Left ventricle myocardium inferior (tissue), 1 donor: ENCODE measurements around the gene PDE11A. TPM values are rescaled to one million over a fixed set of nuclear protein-coding genes. Genes with fewer than 3 reads are reported as not detected.

Experiments used
- DNase-seq: peaks from one replicate; pipeline ENCODE4 v3.0.0-alpha.2; 2020
- H3K27ac ChIP-seq: fragments of 200-600 bp; replicated peaks from 2 replicates; pipeline ENCODE4 v1.8.0; 2021
- H3K27me3 ChIP-seq: fragments of 200-600 bp; 2 replicates; pipeline ENCODE4 v1.8.0; 2021; ENCODE audit warnings: low read depth
- H3K36me3 ChIP-seq: fragments of 200-600 bp; 2 replicates; pipeline ENCODE4 v1.8.0; 2021
- H3K4me1 ChIP-seq: fragments of 200-600 bp; 2 replicates; pipeline ENCODE4 v1.8.0; 2021
- H3K4me3 ChIP-seq: fragments of 200-600 bp; 2 replicates; pipeline ENCODE4 v1.8.0; 2021; ENCODE audit warnings: mild to moderate bottlenecking, moderate library complexity
- H3K9me3 ChIP-seq: fragments of 200-600 bp; replicated peaks from 2 replicates; pipeline ENCODE4 v1.8.0; 2021
- CTCF ChIP-seq: fragments of 200-600 bp; IDR thresholded peaks from 2 replicates; pipeline ENCODE4 v1.8.0; 2021; ENCODE audit warnings: antibody characterized with exemption, mild to moderate bottlenecking, borderline replicate concordance
- intact Hi-C: fragments of 100-400 bp; cut with micrococcal nuclease; formaldehyde crosslinking; loops from one replicate; pipeline ENCODE4 v1.11.0; 2022
- total RNA-seq: library from RNA; stranded (reverse); fragmentation: NEBNext Ultra II Directional; extraction: Animal tissue kit (Norgen Biotek cat#: 25700); gene quantifications from one replicate; pipeline ENCODE4 v1.2.1, GENCODE V29; 2021
- donor health status: DM: no; HTN: yes; CAD: no; lungs with severe emphysema.

PDE11A gene
- total RNA-seq, 1 donor from 2014 or later = 2.5 TPM

GRCh38 chr2:177748360-177748759 is 324.2 kb downstream of the PDE11A start:
- intact Hi-C loops = no loop called here
- no peaks in the 10 kb centered on the region for H3K27me3 ChIP-seq
- no peak for DNase-seq
- no peak for TF ChIP-seq CTCF
- peaks cover 31% of the 10 kb centered on the region for H3K4me1 ChIP-seq
- H3K9me3 ChIP-seq = no peaks in the 10 kb centered on the region
- no peak overlapping the region for H3K27ac ChIP-seq
- H3K4me3 ChIP-seq = no peak overlapping the region
- no peaks in the 10 kb centered on the region for H3K36me3 ChIP-seq

- H3K4me3 ChIP-seq = no peak overlapping the region
- H3K4me1 ChIP-seq = peaks cover 27% of the 10 kb centered on the region
- H3K36me3 ChIP-seq = no peaks in the 10 kb centered on the region
- no peaks in the 10 kb centered on the region for H3K9me3 ChIP-seq
- intact Hi-C loops = no loop called here
- no peak for DNase-seq
- no peak overlapping the region for H3K27ac ChIP-seq
- no peaks in the 10 kb centered on the region for H3K27me3 ChIP-seq
- no peak for TF ChIP-seq CTCF
These were observed 325.2 kb downstream of the PDE11A start for GRCh38 chr2:177747384-177747783.

GRCh38 chr2:177746358-177746757 is 326.2 kb downstream of the PDE11A start:
- TF ChIP-seq CTCF = no peak
- Histone ChIP-seq H3K4me3 (no peak overlapping the region), H3K9me3 (no peaks in the 10 kb centered on the region), H3K4me1 (peaks cover 27% of the 10 kb centered on the region), H3K27ac (peak overlapping the region; percentile 54), H3K36me3 (no peaks in the 10 kb centered on the region), H3K27me3 (no peaks in the 10 kb centered on the region)
- no peak for DNase-seq
- intact Hi-C loops = no loop called here

GRCh38 chr2:177745531-177745930 is 327.0 kb downstream of the PDE11A start:
- Histone ChIP-seq H3K9me3 (no peaks in the 10 kb centered on the region), H3K4me1 (peaks cover 18% of the 10 kb centered on the region), H3K27ac (peak overlapping the region; percentile 54), H3K4me3 (no peak overlapping the region), H3K36me3 (no peaks in the 10 kb centered on the region), H3K27me3 (no peaks in the 10 kb centered on the region)
- intact Hi-C loops = no loop called here
- no peak for DNase-seq
- no peak for TF ChIP-seq CTCF

GRCh38 chr2:177742851-177743250 is 329.7 kb downstream of the PDE11A start:
- no peak for TF ChIP-seq CTCF
- no peaks in the 10 kb centered on the region for H3K36me3 ChIP-seq
- H3K27me3 ChIP-seq = no peaks in the 10 kb centered on the region
- DNase-seq = no peak
- no peak overlapping the region for H3K4me3 ChIP-seq
- no peaks in the 10 kb centered on the region for H3K9me3 ChIP-seq
- peaks cover 11% of the 10 kb centered on the region for H3K4me1 ChIP-seq
- H3K27ac ChIP-seq = no peak overlapping the region
- intact Hi-C loops = no loop called here

- Histone ChIP-seq H3K27me3 (no peaks in the 10 kb centered on the region), H3K9me3 (no peaks in the 10 kb centered on the region), H3K36me3 (no peaks in the 10 kb centered on the region), H3K4me3 (no peak overlapping the region), H3K4me1 (peaks cover 11% of the 10 kb centered on the region), H3K27ac (no peak overlapping the region)
- no peak for TF ChIP-seq CTCF
- DNase-seq = no peak
- intact Hi-C loops = no loop called here
These were observed 330.7 kb downstream of the PDE11A start for GRCh38 chr2:177741866-177742265.
